IPS-11a (cell line): Measurements from ENCODE around the gene CETN1.

Source experiments
- H3K4me3 ChIP-seq: one replicate; pipeline ENCODE4 v1.5.1; 2013; ENCODE audit warnings: low read depth, low read length, control low read depth

The CETN1 gene

GRCh38 chr18:622289-622688, 42.1 kb downstream of the CETN1 start:
- no peak overlapping the region for H3K4me3 ChIP-seq

- no peak overlapping the region for H3K4me3 ChIP-seq
These were observed 43.8 kb downstream of the CETN1 start for GRCh38 chr18:623761-624620.

- H3K4me3 ChIP-seq, result no peak overlapping the region
These were observed 47.1 kb downstream of the CETN1 start for GRCh38 chr18:627231-627630.

GRCh38 chr18:629269-630150, 49.3 kb downstream of the CETN1 start:
- H3K4me3 ChIP-seq, result no peak overlapping the region

GRCh38 chr18:631560-631959, 51.4 kb downstream of the CETN1 start:
- no peak overlapping the region for H3K4me3 ChIP-seq
